HUES64 (cell line): Measurements from ENCODE around the gene ERCC6L.
A peak's percentile ranks its signal among the peaks of the same experiment; 100 is the strongest.
"Not testable (repeated sequence)": the region's sequence is repeated elsewhere in the genome, so short reads cannot be mapped to it uniquely, and the experiment has no call there.

Source experiments
- H3K27ac ChIP-seq: 2 replicates; pipeline ENCODE4 v1.7.0; 2013; ENCODE audit warnings: low read depth, low read length, inconsistent platforms
- H3K27me3 ChIP-seq: 2 replicates; pipeline ENCODE4 v1.6.1; 2013; ENCODE audit warnings: mild to moderate bottlenecking, low read length; ENCODE audit not compliant: insufficient read depth
- H3K36me3 ChIP-seq: 2 replicates; pipeline ENCODE4 v1.6.1; 2013; ENCODE audit warnings: mild to moderate bottlenecking, low read length; ENCODE audit not compliant: insufficient read depth
- H3K4me1 ChIP-seq: 2 replicates; pipeline ENCODE4 v1.6.1; 2013; ENCODE audit warnings: mild to moderate bottlenecking, low read length, moderate library complexity; ENCODE audit not compliant: insufficient read depth
- H3K4me3 ChIP-seq: 2 replicates; pipeline ENCODE4 v1.5.1; 2013; ENCODE audit warnings: mild to moderate bottlenecking, low read length, moderate library complexity
- H3K9ac ChIP-seq: 2 replicates; pipeline ENCODE4 v1.6.1; 2013; ENCODE audit warnings: mild to moderate bottlenecking, low read depth, low read length
- H3K9me3 ChIP-seq: 2 replicates; pipeline ENCODE4 v1.6.1; 2013; ENCODE audit warnings: low read depth, low read length; ENCODE audit not compliant: insufficient read depth
- WGBS: fragments of 150-250, 120-280 bp; methylation state at CpG from one replicate; pipeline ENCODE4 v1.1.7; 2013; ENCODE audit warnings: missing lambda C conversion rate; 5-methylcytosine and 5-hydroxymethylcytosine counted together

The ERCC6L gene

DNA sequence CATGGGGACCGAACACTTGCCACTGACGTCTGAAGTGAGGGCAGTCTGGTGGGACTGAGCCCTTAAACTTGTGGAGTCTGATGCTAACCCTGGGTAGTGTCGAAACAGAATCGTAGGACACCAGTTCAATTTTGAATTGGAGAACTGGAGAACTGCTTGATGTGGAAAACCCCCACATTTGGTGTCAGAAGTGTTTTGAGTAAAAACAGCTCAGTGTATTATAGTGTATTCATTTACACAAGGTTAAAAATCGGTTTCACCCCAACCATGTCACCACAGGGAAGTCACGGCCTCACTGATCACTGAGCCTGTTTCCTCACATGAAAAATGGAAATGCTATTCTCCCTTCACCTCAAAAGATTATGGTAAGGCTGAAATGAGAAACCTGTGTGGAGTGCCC is 35.4 kb downstream of the ERCC6L start:
- Histone ChIP-seq H3K4me3 (no peak overlapping the region), H3K27me3 (no peaks in the 10 kb centered on the region), H3K9me3 (no peaks in the 10 kb centered on the region), H3K27ac (no peak overlapping the region; the same call in 1 of the 2 replicates), H3K4me1 (peaks cover 24% of the 10 kb centered on the region), H3K9ac (no peak overlapping the region), H3K36me3 (peaks cover 57% of the 10 kb centered on the region)
- 88% methylated on average over 4 of the region's 6 CpGs for WGBS

DNA sequence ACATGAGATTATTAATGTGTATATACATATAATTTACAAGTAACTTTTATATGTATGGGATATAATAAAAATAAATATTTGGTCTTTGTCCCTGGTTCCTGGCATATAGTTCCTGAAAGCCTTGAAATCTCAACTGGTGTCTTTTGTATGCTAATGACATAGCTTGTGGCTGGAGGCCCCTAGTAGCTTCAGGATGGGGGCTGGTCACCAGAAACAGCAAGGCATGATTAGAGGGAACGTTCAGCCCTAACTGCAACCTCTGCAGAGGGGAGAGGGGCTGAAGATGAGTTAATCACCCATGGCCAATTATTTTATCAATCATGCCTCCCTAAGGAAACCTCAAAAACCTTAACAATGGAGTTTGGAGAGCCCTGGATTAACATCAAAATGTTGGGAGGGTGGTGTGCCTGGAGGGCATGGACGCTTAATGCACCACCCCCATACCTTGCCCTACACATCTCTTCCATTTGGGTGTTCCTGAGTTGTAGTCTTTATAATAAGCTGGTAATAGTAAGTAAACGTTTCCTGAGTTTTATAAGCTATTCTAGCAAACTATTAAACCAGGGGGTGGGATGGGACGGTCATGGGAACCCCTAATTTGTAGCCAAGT is 35.9 kb downstream of the ERCC6L start:
- WGBS: 75% methylated on average over 1 of the region's 4 CpGs
- H3K4me1 ChIP-seq: peaks cover 24% of the 10 kb centered on the region
- H3K36me3 ChIP-seq: peaks cover 57% of the 10 kb centered on the region
- no peaks in the 10 kb centered on the region for H3K27me3 ChIP-seq
- H3K9me3 ChIP-seq: no peaks in the 10 kb centered on the region
- H3K9ac ChIP-seq: peak overlapping the region; percentile 55; the same call in 1 of the 2 replicates
- H3K4me3 ChIP-seq: peak overlapping the region; percentile 28
- peak overlapping the region; percentile 52; the same call in 1 of the 2 replicates for H3K27ac ChIP-seq

DNA sequence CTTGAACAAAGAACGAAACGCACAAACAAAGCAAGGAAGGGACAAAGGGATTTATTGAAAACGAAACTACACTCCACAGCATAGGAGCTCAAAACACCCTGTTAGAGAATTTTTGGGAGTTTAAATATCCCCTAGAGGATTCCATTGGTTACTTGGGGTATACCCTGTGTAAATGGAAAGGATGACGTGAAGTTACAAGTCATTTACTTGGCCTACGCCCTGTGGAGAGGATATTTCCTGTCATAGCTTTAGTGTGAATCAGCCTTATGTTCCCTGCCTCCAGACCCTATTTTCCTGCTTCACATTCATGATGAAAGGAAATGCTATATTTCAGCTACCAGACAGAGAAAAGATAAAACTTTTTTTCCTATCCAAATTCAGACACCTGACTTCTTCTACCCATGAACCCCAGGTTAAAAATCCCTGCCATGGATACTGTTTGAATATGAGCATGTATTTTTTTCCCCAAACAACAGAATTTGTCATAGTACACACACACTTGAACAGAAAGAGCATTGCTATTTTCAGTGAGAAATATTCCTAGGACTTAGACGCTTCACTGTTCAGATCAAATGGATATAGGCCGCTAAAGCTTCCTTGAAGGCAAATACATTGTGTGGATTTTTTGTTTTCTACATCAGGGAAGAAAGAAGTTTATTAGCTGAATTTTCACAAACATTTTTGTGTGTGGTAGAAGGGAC is 36.8 kb downstream of the ERCC6L start:
- Histone ChIP-seq H3K27ac (peak overlapping the region; percentile 90), H3K27me3 (no peaks in the 10 kb centered on the region), H3K4me3 (peak overlapping the region; percentile 28), H3K9ac (peak overlapping the region; percentile 55; the same call in 1 of the 2 replicates), H3K4me1 (peaks cover 24% of the 10 kb centered on the region), H3K9me3 (no peaks in the 10 kb centered on the region), H3K36me3 (peaks cover 57% of the 10 kb centered on the region)
- 72% methylated on average over 5 of the region's 7 CpGs for WGBS

DNA sequence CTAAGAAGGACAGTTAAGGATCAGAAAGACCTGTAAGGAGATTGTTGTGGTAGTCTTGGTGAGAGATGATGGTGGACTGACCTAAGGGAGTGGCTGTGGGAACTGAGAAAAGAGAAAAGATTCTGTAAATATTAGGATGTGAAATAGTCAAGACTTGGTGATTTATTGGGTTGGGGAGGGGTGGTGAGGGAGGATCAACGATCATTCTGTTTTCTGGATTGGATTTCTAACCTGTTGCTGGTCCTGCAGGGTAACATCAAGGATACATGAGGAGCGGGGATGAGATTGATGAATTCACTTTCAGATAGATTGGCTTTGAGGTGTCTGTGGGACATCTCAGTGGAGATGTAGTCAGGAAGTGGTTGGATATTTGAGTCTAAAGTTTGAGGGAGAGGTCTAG is 55.9 kb downstream of the ERCC6L start:
- H3K4me3 ChIP-seq: peak overlapping the region; percentile 91
- H3K9me3 ChIP-seq: no peaks in the 10 kb centered on the region
- 96% methylated on average over 2 of the region's 2 CpGs for WGBS
- H3K9ac ChIP-seq: no peak overlapping the region
- no peak overlapping the region for H3K27ac ChIP-seq
- H3K27me3 ChIP-seq: no peaks in the 10 kb centered on the region
- H3K36me3 ChIP-seq: peaks cover 15% of the 10 kb centered on the region
- peaks cover 3% of the 10 kb centered on the region; the same call in 1 of the 2 replicates for H3K4me1 ChIP-seq

DNA sequence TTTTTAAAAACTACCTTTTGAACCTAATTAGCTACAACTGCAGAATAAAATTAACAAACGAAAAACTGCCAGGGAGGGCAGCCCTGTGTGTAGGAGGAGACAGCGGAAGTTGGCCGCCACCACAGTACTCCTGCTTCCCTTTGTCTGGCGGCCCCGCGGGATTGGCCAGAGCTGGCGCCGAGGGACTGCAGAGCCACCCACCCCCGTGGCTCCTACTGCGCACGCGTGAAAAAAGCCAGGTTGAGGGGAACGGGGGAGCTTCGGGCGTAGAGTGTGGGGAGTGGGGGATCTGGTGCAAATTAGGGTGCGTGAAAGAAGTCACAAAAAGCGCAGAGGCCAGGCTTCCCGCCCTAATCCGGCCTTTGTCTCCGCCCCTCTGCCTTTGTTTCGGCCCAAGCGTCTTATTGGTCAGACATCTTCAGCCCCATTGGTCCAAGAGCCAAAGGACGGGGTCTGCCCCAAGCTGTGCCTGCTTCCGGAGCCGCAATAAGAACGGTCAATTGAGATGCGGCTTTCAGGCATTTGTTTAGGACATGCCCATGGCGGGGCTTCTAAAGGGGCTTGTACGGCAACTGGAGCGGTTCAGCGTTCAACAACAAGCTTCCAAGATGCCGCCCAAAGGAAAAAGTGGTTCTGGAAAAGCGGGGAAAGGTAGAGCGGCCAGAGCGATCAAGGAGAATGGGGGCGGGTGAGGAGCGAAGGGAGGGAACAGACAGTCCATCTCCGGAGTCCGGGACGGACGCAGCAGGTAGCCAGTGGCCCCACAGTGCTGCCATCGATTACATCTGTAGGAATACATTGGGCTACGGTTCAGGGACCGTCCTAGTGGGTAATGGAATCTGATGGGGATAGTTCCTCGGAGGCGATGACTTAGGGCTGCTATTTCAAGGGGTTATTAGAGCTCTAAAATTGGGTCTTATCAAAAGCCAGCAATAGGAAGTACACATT is 57.4 kb downstream of the ERCC6L start, which contains the start of gene PIN4:
TSS of gene PIN4 (plus strand) at position 580 of the 948 bp plus-strand sequence. CDS start at position 609, 29 bp downstream.
- under 1% methylated on average over 45 of the region's 46 CpGs for WGBS
- peak within 1 kb of the TSS; percentile 97 for H3K9ac ChIP-seq
- peak within 1 kb of the TSS; percentile 97 for H3K27ac ChIP-seq
- H3K27me3 ChIP-seq: no peaks in the 10 kb centered on the region
- peaks cover 3% of the 10 kb centered on the region; the same call in 1 of the 2 replicates for H3K4me1 ChIP-seq
- no peaks in the 10 kb centered on the region for H3K9me3 ChIP-seq
- peaks cover 3% of the 10 kb centered on the region for H3K36me3 ChIP-seq
- peak within 1 kb of the TSS; percentile 91 for H3K4me3 ChIP-seq

DNA sequence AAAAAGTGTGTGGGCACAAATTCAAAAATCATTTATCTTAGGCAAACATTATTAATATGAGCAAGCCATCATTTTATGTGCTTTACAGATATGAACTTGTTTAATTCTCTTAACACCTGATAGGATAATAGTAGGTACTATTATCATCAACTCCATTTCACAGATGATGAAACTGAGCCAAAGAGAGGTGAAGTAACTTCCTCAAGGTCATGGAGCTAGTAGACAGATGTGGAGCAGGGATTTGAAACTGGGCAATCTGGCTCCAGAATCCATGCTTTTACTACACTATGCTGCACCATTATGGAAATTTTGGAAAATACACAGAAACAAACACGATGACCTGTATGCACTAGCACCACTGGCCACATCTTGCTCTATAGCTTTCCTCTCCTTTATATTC is 58.3 kb downstream of the ERCC6L start:
- Histone ChIP-seq H3K36me3 (no peaks in the 10 kb centered on the region; the same call in 1 of the 2 replicates), H3K4me1 (peaks cover 3% of the 10 kb centered on the region; the same call in 1 of the 2 replicates), H3K9ac (peak overlapping the region; percentile 97), H3K4me3 (peak overlapping the region; percentile 91), H3K27me3 (no peaks in the 10 kb centered on the region), H3K9me3 (no peaks in the 10 kb centered on the region), H3K27ac (peak overlapping the region; percentile 97)
- 80% methylated on average over 1 of the region's 1 CpG for WGBS

DNA sequence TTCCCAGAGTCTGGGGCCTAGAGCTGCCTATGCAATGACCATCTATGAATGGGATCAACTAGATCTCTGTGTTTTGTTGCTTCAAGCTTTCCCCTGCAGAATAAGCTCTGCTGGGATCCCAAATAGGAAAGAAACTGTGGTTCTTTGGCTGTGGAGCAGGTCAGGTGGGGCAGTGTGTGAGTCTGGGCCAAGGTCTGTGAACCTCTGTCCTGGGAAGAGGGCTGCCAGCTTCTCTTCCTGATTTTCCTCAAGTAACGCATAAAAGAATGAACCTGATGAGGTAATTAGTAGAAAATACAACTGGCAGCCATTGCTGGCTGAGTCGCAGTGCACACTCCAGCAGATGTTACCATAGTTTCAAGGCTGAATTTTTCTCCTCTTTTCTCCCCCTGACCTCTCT is 61.8 kb downstream of the ERCC6L start:
- WGBS: 94% methylated on average over 2 of the region's 2 CpGs
- Histone ChIP-seq H3K27ac (no peak overlapping the region), H3K9ac (no peak overlapping the region), H3K36me3 (no peaks in the 10 kb centered on the region), H3K9me3 (no peaks in the 10 kb centered on the region), H3K4me1 (peaks cover 3% of the 10 kb centered on the region; the same call in 1 of the 2 replicates), H3K4me3 (no peak overlapping the region), H3K27me3 (no peaks in the 10 kb centered on the region)

DNA sequence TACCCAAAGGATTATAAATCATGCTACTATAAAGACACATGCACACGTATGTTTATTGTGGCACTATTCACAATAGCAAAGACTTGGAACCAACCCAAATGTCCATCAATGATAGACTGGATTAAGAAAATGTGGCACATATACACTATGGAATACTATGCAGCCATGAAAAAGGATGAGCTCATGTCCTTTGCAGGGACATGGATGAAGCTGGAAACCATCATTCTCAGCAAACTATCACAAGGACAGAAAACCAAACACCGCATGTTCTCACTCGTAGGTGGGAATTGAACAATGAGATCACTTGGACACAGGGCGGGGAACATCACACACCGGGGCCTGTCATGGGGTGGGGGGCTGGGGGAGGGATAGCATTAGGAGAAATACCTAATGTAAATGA is 62.5 kb downstream of the ERCC6L start:
- H3K27me3 ChIP-seq, H3K9me3 ChIP-seq, H3K27ac ChIP-seq, H3K36me3 ChIP-seq, H3K9ac ChIP-seq, H3K4me1 ChIP-seq, H3K4me3 ChIP-seq: not testable (repeated sequence)
- 94% methylated on average over 2 of the region's 5 CpGs for WGBS

DNA sequence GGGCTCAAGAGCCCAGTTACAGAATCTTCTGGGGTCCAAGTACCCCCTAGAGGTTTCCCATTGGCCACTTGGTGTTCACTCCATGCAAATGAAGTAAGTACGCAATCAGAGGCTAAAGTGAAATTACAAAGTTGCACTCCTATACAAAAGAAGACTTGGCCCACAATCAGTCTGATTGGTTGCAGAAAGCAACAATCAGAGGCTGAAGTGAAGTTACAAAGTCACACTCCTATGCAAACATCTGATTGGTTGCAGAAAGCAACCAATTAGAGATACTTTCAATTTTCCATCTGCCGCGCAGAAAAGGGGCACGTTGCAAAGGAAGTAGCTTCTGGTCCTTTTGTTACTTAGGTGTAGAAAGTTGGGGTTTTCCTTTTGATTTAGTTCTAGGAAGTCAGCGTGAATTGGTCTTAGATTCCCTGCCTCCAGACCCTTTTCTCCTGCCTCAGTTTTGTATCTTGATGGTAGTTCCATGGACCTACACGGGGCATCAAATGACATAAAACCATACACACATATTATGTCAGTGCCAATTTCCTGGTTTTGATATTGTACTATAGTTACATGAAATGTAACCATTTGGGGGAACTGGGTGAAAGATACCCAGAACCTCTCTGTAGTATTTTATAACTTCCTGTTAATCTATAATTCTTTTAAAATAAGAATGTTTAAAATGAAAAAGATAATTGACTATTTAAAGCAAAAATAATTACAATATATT is 69.7 kb downstream of the ERCC6L start:
- WGBS: 82% methylated on average over 5 of the region's 6 CpGs
- H3K27ac ChIP-seq: no peak overlapping the region
- no peaks in the 10 kb centered on the region for H3K36me3 ChIP-seq
- H3K27me3 ChIP-seq: no peaks in the 10 kb centered on the region
- H3K4me3 ChIP-seq: no peak overlapping the region
- no peaks in the 10 kb centered on the region for H3K4me1 ChIP-seq
- no peak overlapping the region for H3K9ac ChIP-seq
- H3K9me3 ChIP-seq: no peaks in the 10 kb centered on the region

DNA sequence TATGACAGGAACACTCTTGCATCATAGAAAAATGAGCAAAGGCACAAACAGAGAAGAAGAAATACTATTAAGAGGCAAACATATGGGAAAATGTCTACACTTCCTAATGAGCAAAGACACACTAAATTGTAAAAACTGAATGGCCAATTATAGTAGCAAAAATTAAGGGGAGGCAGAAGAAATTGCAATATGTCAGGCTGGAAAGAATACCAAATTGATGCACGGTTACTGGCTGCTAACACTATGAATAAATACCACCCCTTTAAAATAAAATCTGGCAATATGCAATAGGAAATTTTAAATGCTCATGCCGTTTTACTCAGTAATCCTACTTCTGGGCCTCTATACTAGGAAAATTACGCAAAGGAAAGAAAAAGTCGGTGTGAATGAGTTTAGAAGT is 73.3 kb downstream of the ERCC6L start:
- no CpG with 5 or more reads among the region's 4 CpGs for WGBS
- Histone ChIP-seq H3K27ac (no peak overlapping the region), H3K36me3 (no peaks in the 10 kb centered on the region), H3K27me3 (no peaks in the 10 kb centered on the region), H3K9ac (no peak overlapping the region), H3K4me3 (no peak overlapping the region), H3K9me3 (no peaks in the 10 kb centered on the region), H3K4me1 (no peaks in the 10 kb centered on the region)
